ENCODE data around the gene MAP7D1.

MAP7D1 gene

DNA sequence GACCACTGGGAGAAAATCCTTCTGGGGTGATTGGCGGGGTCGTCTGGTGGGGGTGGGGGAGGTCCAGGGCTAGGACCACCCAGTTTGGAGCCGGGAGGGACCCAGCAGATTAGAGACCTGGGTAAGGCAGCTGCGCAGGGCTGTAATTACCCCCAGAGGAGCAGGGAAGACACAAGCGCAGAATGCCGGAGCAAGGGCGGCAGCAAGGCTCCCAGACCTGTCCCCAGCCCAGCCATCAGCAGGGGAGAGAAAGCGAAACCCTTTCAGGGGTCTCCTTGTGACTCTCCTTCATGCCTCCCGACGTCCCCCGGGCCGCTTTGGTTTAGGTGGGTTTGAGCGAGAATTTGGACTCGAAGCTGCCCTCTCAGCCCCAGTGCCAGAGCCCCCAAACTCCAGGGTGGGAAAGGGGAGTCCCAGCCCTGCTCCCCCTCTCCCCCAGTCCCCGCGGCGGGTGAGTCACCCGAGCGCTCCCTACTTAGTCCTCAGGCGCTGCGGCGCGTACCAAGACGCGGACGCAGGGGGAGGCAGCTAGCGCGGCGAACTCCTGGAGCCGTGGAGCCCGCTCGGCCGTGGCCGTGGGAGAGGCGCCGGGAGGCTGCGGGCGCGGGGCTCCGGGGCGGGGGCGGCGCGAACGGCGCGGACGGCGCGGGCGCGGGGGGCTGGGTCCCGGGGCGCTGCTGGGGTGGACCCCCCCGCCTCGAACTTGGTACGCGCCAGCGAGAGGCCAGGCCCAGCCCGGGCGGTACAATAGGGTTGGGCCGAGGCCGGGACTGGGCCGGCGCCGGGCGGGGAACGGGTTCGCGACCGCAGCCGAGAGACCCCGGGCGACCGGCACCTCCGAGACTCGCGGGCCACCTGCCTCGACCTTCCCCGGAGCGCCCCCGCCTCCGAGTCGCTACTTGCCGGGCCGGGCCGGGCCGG is at the start of gene MAP7D1:
Gene MAP7D1 (plus strand): TSS at position 753 of the 921 bp plus-strand sequence. CDS start 258 bp downstream, outside the sequence.
- peaks cover 73 to 82% (median 80%) of the 10 kb centered on the region in 10 experiments for H3K4me1 ChIP-seq
- peak within 1 kb of the TSS; percentile 92 to 100 (median 100) for H3K4me3 ChIP-seq
- peak within 1 kb of the TSS; percentile 91 to 99 (median 98) for H3K4me2 ChIP-seq
- H4K20me1 ChIP-seq: peaks cover 28 to 41% (median 37%) of the 10 kb centered on the region in 11 experiments
- peaks cover 0 to 26% (median 20%) of the 10 kb centered on the region in 11 experiments; a peak in 14 of 22 replicates for H3K36me3 ChIP-seq
- H3K9me3 ChIP-seq (replicated peaks in 1 of 11): no peaks in the 10 kb centered on the region
- no peaks in the 10 kb centered on the region for H3K27me3 ChIP-seq
- no peak for TF ChIP-seq Cebpa-rat (IDR thresholded peaks at IDR 0.05)
- peak within 1 kb of the TSS; percentile 98 to 100 (median 100) for H3K9ac ChIP-seq
- H3K27ac ChIP-seq: peak within 1 kb of the TSS; percentile 98 to 100 (median 99)

DNA sequence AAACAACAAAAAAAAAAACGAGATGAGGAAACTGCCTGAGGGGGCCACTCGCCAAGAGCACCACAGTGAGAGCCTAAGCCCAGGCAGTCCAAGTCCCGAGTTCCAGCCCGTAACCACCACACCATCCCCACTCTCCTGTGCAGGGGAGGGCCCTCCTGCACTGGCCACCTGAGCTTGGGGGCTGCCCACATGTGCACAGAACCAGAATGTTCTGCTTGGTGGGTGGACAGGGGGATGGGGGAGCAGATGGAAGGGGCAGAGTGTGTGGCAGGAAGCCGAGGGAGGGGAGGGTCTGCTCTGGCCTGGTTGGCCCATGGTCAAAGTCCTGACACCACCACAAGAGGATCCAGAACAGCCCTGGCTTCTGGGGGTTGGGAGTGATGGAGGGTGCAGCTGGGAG is 49.7 kb upstream of the MAP7D1 start:
- no peak for TF ChIP-seq Cebpa-rat (IDR thresholded peaks at IDR 0.05)
- H4K20me1 ChIP-seq: no peaks in the 10 kb centered on the region
- H3K4me3 ChIP-seq: no peak overlapping the region
- no peak overlapping the region for H3K27ac ChIP-seq
- H3K4me1 ChIP-seq: peaks cover 0 to 40% (median 28%) of the 10 kb centered on the region in 10 experiments; a peak in 18 of 20 replicates
- H3K4me2 ChIP-seq: peak overlapping the region in 6 of 11 experiments; percentile 2 to 32 (median 22); a peak in 5 of 22 replicates
- no peaks in the 10 kb centered on the region for H3K9me3 ChIP-seq (replicated peaks in 1 of 11)
- no peaks in the 10 kb centered on the region for H3K27me3 ChIP-seq
- H3K36me3 ChIP-seq: no peaks in the 10 kb centered on the region
- H3K9ac ChIP-seq: no peak overlapping the region

GRCh38 chr1:36107394-36107793 is 48.6 kb upstream of the MAP7D1 start:
- H3K9me3 ChIP-seq (replicated peaks in 1 of 11): no peaks in the 10 kb centered on the region
- no peak overlapping the region for H3K27ac ChIP-seq
- H3K27me3 ChIP-seq: no peaks in the 10 kb centered on the region
- no peaks in the 10 kb centered on the region for H3K36me3 ChIP-seq
- H3K4me3 ChIP-seq: no peak overlapping the region
- TF ChIP-seq Cebpa-rat (IDR thresholded peaks at IDR 0.05): no peak
- H4K20me1 ChIP-seq: no peaks in the 10 kb centered on the region
- H3K4me2 ChIP-seq: peak overlapping the region in 6 of 11 experiments; percentile 10 to 76 (median 64); a peak in 10 of 22 replicates
- peaks cover 0 to 40% (median 28%) of the 10 kb centered on the region in 10 experiments; a peak in 18 of 20 replicates for H3K4me1 ChIP-seq
- no peak overlapping the region for H3K9ac ChIP-seq

GRCh38 chr1:36108314-36108713 is 47.6 kb upstream of the MAP7D1 start:
- Histone ChIP-seq H3K4me2 (peak overlapping the region in 9 of 11 experiments; percentile 44 to 76 (median 62); a peak in 15 of 22 replicates), H3K4me1 (peaks cover 0 to 40% (median 28%) of the 10 kb centered on the region in 10 experiments; a peak in 18 of 20 replicates), H3K36me3 (no peaks in the 10 kb centered on the region), H3K27ac (no peak overlapping the region; a peak in 1 of 22 replicates), H3K9me3 (replicated peaks in 1 of 11) (no peaks in the 10 kb centered on the region), H3K27me3 (no peaks in the 10 kb centered on the region), H4K20me1 (no peaks in the 10 kb centered on the region), H3K4me3 (no peak overlapping the region), H3K9ac (peak overlapping the region in 1 of 11 experiments; percentile 13; a peak in 1 of 22 replicates)
- TF ChIP-seq Cebpa-rat (IDR thresholded peaks at IDR 0.05): no peak

- no peaks in the 10 kb centered on the region for H3K9me3 ChIP-seq (replicated peaks in 1 of 11)
- H3K4me1 ChIP-seq: peaks cover 0 to 44% (median 31%) of the 10 kb centered on the region in 10 experiments; a peak in 18 of 20 replicates
- H3K4me3 ChIP-seq: no peak overlapping the region
- no peaks in the 10 kb centered on the region for H4K20me1 ChIP-seq
- no peaks in the 10 kb centered on the region for H3K27me3 ChIP-seq
- peak overlapping the region; percentile 13 to 76 (median 62); a peak in 19 of 22 replicates for H3K4me2 ChIP-seq
- no peaks in the 10 kb centered on the region for H3K36me3 ChIP-seq
- H3K27ac ChIP-seq: peak overlapping the region in 3 of 11 experiments; percentile 9 to 40 (median 35); a peak in 4 of 22 replicates
- TF ChIP-seq Cebpa-rat (IDR thresholded peaks at IDR 0.05): no peak
- peak overlapping the region in 5 of 11 experiments; percentile 19 to 48 (median 41); a peak in 5 of 22 replicates for H3K9ac ChIP-seq
These were observed 46.8 kb upstream of the MAP7D1 start for GRCh38 chr1:36109041-36109679.

DNA sequence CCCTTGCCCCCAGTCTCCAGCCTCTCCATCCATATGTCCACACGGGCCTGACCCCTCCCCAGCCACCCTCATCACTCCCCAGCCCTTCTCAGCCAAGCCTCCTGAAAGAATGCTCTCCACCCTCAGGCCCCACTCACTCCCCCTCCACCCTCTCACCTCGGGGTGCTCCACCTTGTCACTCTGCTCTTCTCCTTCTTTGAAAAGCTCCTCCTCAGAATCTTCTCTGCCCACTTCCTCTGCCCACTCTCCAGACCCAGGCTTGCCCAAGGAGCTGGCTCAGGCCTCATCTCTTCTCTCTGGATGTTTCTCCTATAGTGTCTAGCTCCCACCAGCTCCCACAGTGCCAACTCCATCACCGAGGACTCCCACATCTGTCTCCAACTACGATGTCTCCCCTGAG is 44.8 kb upstream of the MAP7D1 start:
- TF ChIP-seq Cebpa-rat (IDR thresholded peaks at IDR 0.05): no peak
- Histone ChIP-seq H3K36me3 (no peaks in the 10 kb centered on the region), H3K27ac (no peak overlapping the region), H3K4me1 (peaks cover 4 to 49% (median 35%) of the 10 kb centered on the region in 10 experiments; a peak in 19 of 20 replicates), H3K9ac (no peak overlapping the region), H3K4me3 (no peak overlapping the region), H4K20me1 (peaks cover 0 to 7% (median 0%) of the 10 kb centered on the region in 11 experiments; a peak in 1 of 22 replicates), H3K9me3 (replicated peaks in 1 of 11) (no peaks in the 10 kb centered on the region), H3K4me2 (no peak overlapping the region), H3K27me3 (no peaks in the 10 kb centered on the region)

GRCh38 chr1:36112823-36113222 is 43.1 kb upstream of the MAP7D1 start:
- Histone ChIP-seq H3K27ac (no peak overlapping the region), H3K4me1 (peaks cover 7 to 34% (median 27%) of the 10 kb centered on the region in 10 experiments; a peak in 19 of 20 replicates), H3K36me3 (no peaks in the 10 kb centered on the region), H3K4me2 (no peak overlapping the region), H3K9me3 (replicated peaks in 1 of 11) (no peaks in the 10 kb centered on the region), H3K9ac (no peak overlapping the region), H4K20me1 (peaks cover 0 to 7% (median 0%) of the 10 kb centered on the region in 11 experiments; a peak in 1 of 22 replicates), H3K4me3 (no peak overlapping the region), H3K27me3 (no peaks in the 10 kb centered on the region)
- TF ChIP-seq Cebpa-rat (IDR thresholded peaks at IDR 0.05): no peak

DNA sequence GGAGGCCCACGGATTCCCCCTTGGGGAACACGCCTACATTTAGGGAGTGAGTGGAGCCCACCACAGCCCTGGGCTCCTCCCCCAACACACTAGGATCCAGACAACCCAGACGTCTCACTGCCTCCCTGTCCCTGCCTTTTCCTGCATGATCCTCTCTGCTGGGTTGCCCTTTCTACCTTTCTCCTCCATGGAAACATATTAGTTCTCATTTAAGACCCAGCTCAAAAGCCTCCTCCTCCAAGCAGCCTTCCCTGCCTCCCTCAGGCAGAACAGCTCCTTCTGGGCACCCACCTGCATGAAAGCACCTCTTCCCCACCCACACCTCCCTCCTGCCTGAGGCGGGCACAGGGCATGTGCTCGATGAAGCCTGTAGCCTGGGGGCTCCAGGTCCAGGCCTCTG is 41.6 kb upstream of the MAP7D1 start:
- no peaks in the 10 kb centered on the region for H3K36me3 ChIP-seq
- H3K9me3 ChIP-seq (replicated peaks in 1 of 11): no peaks in the 10 kb centered on the region
- H3K9ac ChIP-seq: no peak overlapping the region
- H3K4me2 ChIP-seq: peak overlapping the region in 8 of 11 experiments; percentile 10 to 62 (median 32); a peak in 12 of 22 replicates
- no peak overlapping the region for H3K27ac ChIP-seq
- H3K4me3 ChIP-seq: no peak overlapping the region
- H3K27me3 ChIP-seq: no peaks in the 10 kb centered on the region
- peaks cover 0 to 7% (median 0%) of the 10 kb centered on the region in 11 experiments; a peak in 1 of 22 replicates for H4K20me1 ChIP-seq
- peaks cover 11 to 25% (median 17%) of the 10 kb centered on the region in 10 experiments for H3K4me1 ChIP-seq
- TF ChIP-seq Cebpa-rat (IDR thresholded peaks at IDR 0.05): no peak

All from BLaER1 treated with 17β-estradiol and CSF1 and Interleukin-3, amounts not matched to agents 10 nM and 100 nM (cell line).